HG02870 (cell line): ENCODE data around the gene GP1BA.

Experiments
- ATAC-seq: cut with Tn5 transposase; IDR thresholded peaks from one replicate; pipeline ENCODE4 v1.9.1; 2021; ENCODE audit warnings: mild to moderate bottlenecking, moderate library complexity; ENCODE audit not compliant: unreplicated experiment

The GP1BA gene

DNA sequence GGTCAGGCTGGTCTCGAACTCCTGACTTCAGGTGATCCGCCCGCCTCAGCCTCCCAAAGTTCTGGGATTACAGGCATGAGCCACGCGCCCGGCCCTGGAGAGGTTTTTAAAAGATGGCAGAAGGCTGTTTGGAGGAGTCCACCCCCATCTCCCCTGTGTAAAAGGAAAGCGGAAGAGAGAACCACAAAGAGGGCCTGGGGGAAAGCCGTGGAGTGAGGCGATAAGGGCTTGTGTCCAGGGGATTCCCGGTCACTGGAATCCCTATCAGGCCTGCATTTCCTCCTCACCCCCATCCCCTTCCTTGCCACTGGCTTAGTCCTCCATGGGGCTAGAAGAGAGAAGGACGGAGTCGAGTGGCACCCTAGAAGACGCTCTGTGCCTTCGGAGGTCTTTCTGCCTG lies at the start of gene GP1BA:
TSS of gene GP1BA (plus strand) at position 315 of the 400 bp plus-strand sequence. CDS start 328 bp downstream, outside the sequence.
- no peak for ATAC-seq

- no peak for ATAC-seq
Measured at GRCh38 chr17:4884489-4884888, 47.6 kb upstream of the GP1BA start.

- no peak for ATAC-seq
Measured at GRCh38 chr17:4886830-4887229, 45.2 kb upstream of the GP1BA start.

GRCh38 chr17:4887581-4887980 lies 44.5 kb upstream of the GP1BA start:
- ATAC-seq: no peak

DNA sequence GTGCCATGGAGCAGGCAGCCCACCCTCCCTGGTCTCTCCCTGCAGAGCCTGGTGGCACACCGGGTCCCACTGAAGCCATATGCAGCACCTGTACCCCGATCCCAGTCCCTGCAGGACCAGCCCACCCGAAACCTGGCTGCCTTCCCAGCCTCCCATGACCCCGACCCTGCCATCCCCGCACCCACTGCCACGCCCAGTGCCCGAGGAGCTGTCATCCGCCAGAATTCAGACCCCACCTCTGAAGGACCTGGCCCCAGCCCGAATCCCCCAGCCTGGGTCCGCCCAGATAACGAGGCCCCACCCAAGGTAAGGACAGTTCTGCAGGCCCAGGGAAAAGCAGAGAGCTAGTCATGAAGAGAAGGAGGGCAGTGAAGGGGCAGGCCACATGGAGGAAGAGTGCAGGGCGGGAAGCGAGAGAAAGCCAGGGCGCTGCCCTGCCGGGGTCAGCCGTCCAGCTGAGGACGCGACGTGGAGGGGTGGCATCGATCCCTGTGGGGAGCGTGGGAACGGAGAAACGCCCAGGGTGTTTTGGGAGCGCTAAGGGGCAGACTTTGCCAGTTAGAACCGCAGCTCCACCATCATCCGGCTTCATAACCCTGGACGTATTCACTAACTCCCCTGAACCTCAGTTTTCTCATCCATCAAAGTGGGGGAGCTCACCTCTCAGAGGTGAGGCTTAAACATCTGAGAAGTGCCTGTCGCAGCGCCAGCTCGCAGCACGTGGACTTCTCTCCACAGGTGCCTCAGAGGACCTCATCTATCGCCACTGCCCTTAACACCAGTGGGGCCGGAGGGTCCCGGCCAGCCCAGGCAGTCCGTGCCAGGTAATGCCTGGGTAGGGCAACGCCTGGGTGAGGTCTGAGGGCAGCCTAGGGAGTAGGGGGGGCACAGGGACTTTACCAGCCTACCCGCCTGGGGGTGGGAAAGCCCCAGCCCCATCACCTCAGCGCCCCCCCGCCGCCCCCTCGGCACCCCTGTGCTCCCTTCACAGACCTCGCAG lies 40.4 kb upstream of the GP1BA start:
- no peak for ATAC-seq

DNA sequence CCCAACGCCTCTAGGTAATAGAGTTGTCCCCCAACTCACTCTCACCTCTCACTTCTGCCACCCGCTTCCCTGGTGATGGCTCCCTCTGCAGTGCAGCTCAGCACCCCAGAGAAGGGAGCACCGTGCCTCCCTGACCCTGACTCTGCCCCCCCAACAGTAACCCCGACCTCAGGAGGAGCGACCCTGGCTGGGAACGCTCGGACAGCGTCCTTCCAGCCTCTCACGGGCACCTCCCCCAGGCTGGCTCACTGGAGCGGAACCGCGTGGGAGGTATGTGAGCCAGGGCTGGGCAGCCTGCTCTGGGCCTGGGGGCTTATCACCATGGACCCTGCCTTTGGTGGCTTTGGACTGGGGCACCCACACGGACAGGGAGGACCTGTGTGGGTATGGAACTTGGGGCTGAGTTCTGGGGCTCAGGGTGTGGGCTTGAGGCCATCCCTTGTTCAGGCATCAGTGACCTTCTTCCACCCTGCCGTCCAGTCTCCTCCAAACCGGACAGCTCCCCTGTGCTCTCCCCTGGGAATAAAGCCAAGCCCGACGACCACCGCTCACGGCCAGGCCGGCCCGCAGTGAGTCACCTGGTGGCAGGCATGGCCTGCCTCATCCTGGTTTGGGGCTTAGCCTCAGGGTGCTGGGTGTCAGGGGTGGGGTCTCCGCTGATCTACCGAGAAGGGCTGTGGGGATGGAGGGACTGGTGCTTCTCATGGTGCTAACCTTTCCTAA lies 39.4 kb upstream of the GP1BA start:
- no peak for ATAC-seq

- ATAC-seq: no peak
Measured at GRCh38 chr17:4893272-4893671, 38.8 kb upstream of the GP1BA start.

DNA sequence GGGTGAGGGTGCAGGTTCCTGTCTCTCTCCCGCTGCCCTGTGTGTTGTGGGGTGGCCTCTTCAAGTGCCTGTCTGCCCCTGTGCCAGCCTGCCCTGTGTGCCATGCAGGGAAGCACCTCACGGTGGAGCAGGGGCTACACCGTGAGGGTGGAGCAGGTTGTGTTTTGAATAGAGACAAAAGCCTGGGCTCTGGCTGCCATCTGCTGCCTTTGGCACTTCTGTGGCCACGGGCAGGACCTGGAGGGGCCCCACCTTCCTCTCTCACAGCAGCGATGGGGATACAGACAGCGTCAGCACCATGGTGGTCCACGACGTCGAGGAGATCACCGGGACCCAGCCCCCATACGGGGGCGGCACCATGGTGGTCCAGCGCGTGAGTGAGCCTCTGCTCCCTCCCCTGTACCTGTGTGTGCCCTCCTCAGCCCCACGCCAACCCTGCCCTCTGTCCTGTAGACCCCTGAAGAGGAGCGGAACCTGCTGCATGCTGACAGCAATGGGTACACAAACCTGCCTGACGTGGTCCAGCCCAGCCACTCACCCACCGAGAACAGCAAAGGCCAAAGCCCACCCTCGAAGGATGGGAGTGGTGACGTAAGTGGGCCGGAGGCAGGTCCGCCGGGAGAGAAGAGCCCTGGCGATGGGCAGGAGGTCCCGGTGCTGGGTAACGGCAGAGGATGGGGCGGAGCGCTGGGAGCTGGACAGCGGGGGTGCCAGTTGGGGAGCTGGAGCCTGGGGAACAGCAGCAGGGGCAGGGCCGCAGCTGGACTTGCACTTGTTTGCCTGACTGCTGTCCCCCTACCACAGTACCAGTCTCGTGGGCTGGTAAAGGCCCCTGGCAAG lies 38.1 kb upstream of the GP1BA start:
- no peak for ATAC-seq

DNA sequence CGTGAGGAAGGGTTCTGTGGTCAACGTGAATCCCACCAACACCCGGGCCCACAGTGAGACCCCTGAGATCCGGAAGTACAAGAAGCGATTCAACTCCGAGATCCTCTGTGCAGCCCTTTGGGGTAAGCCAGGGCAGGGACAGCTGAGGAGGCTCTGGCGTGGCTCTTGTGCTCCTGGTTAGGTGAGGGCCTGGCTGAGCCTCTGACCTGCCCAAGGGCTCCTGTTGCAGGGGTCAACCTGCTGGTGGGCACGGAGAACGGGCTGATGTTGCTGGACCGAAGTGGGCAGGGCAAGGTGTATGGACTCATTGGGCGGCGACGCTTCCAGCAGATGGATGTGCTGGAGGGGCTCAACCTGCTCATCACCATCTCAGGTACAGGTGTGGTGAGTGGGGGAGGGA lies 37.0 kb upstream of the GP1BA start:
- ATAC-seq: no peak

GRCh38 chr17:4895657-4896331 lies 36.3 kb upstream of the GP1BA start:
- ATAC-seq: no peak

GRCh38 chr17:4896332-4897197 lies 35.5 kb upstream of the GP1BA start:
- ATAC-seq: no peak

DNA sequence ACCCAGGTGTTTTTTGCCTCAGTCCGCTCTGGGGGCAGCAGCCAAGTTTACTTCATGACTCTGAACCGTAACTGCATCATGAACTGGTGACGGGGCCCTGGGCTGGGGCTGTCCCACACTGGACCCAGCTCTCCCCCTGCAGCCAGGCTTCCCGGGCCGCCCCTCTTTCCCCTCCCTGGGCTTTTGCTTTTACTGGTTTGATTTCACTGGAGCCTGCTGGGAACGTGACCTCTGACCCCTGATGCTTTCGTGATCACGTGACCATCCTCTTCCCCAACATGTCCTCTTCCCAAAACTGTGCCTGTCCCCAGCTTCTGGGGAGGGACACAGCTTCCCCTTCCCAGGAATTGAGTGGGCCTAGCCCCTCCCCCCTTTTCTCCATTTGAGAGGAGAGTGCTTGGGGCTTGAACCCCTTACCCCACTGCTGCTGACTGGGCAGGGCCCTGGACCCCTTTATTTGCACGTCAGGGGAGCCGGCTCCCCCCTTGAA lies 34.8 kb upstream of the GP1BA start:
- no peak for ATAC-seq

DNA sequence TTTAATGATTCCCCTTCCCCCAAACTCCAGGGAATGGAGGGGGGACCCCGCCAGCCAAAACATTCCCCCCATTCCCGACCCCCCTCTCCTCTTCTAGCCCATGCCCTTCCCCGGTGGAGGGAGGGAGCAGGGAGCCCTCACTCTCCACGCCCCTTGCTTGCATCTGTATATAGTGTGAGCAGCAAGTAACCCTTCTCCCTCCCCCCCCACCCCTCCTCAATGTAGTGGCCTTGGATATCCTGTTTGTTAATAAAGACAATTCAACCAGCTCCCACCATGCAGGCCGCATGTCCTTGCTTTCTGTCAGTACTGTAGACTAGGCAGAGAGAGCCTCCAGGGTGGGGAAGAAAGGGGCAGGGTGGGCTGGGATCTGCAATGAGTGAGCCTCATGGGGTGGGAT lies 34.3 kb upstream of the GP1BA start:
- ATAC-seq: no peak

DNA sequence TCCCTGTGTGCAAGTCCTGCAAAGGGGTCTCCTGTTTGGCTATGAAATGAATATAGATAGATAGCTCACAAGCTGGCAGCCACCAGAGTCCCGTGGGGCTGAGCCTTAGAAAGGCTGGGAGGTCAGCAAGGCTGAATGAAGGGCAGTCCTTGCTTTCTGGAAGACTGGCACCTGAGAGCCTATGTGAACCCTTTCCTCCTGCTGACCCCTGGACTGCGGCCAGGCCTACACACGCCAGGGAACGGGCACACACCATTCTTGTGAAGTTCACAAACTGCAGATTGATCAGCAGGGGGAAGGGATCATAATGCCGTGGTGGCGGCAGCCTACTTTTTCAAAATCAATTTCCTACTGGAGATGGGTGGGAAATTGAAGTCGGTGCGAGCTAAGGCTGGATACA lies 33.7 kb upstream of the GP1BA start:
- ATAC-seq: no peak

DNA sequence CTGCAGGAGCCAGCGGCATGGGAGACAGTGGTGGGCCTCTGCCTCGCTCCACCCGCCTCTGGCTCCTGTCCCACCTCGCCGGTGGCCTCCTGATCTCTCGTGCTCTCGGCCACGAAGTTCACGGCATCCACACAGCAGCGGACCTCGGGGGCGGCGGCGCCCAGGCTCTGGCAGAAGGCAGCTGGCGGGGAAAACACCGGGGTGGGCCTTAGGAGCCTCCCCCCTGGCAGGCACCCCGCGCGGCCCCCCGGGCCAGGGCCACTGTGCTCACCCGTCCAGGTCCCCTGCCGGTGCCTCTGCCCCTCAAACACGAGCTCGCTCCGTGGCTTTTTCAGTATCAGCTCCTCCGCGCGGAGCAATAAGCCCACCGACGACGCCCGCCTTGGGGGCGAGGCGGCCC lies 33.1 kb upstream of the GP1BA start:
- no peak for ATAC-seq

GRCh38 chr17:4899341-4900230 lies 32.5 kb upstream of the GP1BA start, which contains the start of gene C17orf107:
Gene C17orf107 (plus strand): TSS chr17:4899536. CDS start chr17:4899763, 227 bp downstream.
- peak; percentile 41 for ATAC-seq

DNA sequence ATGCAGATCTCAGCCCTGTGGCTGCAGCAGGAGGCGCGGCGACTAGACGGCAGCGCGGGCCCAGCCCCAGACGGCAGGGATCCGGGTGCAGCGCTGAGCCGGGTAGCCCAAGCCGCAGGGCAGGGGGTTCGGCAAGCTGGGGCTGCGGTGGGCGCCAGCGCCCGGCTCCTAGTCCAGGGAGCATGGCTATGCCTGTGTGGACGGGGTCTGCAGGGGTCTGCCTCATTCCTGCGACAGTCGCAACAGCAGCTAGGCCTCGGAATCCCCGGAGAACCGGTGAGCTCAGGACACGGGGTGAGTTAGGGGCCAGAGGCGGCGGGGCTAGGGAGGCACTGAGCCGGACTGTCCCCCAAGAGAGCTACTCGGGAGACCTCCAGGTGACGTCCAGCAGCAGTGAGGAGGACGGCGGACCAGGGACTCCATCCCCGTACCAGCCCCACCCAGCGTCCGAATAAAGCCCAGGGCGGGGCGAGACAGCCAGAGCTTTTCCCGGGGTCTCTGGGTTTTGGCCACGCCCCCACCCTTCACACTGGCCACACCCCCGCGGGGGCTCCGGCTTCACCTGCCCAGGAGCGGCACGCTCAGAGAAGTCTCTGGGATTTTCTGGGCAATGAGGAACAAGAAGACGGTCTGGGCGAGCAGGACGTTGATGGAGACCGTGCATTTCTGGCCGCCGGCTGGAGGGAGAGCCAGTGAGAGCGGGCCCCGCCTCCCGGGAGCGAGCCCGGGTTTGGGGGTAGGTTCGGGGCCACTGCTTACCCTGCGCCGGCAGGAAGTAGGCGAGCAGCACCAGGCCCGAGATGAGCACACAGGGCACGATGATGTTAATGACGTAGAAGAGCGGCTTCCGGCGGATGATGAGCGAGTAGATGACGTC lies 31.6 kb upstream of the GP1BA start:
- no peak for ATAC-seq
